Breast epithelium (tissue), 3 donors: ENCODE data around the gene HIBCH.

Experiments
- POLR2A ChIP-seq: fragments of 450-650 bp; IDR thresholded peaks from one replicate; pipeline ENCODE4 v1.6.1; 2016; ENCODE audit warnings: antibody characterized with exemption, mild to moderate bottlenecking, moderate library complexity
- TF ChIP-seq, protein P1 (sequence below), 3 donors: fragments of 450-650 bp; IDR thresholded peaks; one replicate each; pipeline ENCODE4 v1.5.1; 2016 to 2017; ENCODE audit warnings: antibody characterized with exemption in 3 of 3, mild to moderate bottlenecking in 3 of 3, moderate library complexity in 3 of 3

DNA sequence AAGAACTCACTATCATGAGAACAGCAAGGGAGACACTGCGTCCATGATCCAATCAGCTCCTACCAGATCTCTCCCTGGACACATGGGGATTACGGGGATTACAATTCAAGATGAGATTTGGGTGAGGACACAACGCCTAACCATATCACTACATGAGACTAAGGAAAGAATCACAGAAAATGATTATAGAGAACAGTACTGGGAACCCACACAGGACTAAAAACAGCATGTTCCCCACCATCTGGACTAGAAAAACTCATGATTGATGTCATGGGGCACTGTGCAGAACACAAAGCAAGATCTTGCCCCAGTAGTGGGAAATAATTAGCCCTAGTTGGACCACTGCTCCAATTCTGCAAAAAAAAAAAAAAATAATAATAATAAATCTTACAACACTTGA, 63.5 kb downstream of the HIBCH start:
- TF ChIP-seq, protein P1, sequence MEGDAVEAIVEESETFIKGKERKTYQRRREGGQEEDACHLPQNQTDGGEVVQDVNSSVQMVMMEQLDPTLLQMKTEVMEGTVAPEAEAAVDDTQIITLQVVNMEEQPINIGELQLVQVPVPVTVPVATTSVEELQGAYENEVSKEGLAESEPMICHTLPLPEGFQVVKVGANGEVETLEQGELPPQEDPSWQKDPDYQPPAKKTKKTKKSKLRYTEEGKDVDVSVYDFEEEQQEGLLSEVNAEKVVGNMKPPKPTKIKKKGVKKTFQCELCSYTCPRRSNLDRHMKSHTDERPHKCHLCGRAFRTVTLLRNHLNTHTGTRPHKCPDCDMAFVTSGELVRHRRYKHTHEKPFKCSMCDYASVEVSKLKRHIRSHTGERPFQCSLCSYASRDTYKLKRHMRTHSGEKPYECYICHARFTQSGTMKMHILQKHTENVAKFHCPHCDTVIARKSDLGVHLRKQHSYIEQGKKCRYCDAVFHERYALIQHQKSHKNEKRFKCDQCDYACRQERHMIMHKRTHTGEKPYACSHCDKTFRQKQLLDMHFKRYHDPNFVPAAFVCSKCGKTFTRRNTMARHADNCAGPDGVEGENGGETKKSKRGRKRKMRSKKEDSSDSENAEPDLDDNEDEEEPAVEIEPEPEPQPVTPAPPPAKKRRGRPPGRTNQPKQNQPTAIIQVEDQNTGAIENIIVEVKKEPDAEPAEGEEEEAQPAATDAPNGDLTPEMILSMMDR (IDR thresholded peaks at IDR 0.05): no peak
- no peak for TF ChIP-seq POLR2A
